WTC11 (cell line): Measurements from ENCODE around the gene CPXM2.

Experiments
- CREB1 ChIP-seq: sonication (generic); formaldehyde crosslinking; IDR thresholded peaks from 2 replicates; pipeline ENCODE4 v1.8.0; 2023; ENCODE audit warnings: mild to moderate bottlenecking, missing genetic modification reagents
- CTCF ChIP-seq: fragments of 200-600 bp; IDR thresholded peaks from 2 replicates; pipeline ENCODE4 v1.8.0; 2022; ENCODE audit warnings: antibody characterized with exemption
- JUN ChIP-seq: sonication (generic); formaldehyde crosslinking; IDR thresholded peaks from 2 replicates; pipeline ENCODE4 v1.8.0; 2023; ENCODE audit warnings: mild to moderate bottlenecking, missing genetic modification reagents

GRCh38 chr10:123787566-123787965 lies 104.0 kb downstream of the CPXM2 start:
- TF ChIP-seq JUN (CRISPR knock-in tag) (no peak), CTCF (no peak), CREB1 (no peak)
